Activated CD4-positive, alpha-beta T cell treated with anti-CD3 and anti-CD28 coated beads, Interleukin-2, amount 50 U/mL, for 48 hours (primary cell): ENCODE data around the gene WDR41.
"Not testable (repeated sequence)": the region's sequence is repeated elsewhere in the genome, so short reads cannot be mapped to it uniquely, and the experiment has no call there.

Experiments
- DNase-seq, 2 experiments: peaks; one replicate each; pipeline ENCODE4 v3.0.0-alpha.2; 2020

WDR41 gene

GRCh38 chr5:77400645-77401044 is 91.5 kb downstream of the WDR41 start:
- DNase-seq: no peak

- DNase-seq: no peak
Observed at GRCh38 chr5:77398896-77399295, 93.2 kb downstream of the WDR41 start.

- no peak for DNase-seq
Observed at GRCh38 chr5:77398458-77398857, 93.7 kb downstream of the WDR41 start.

- no peak for DNase-seq
Observed at GRCh38 chr5:77397686-77398292, 94.3 kb downstream of the WDR41 start.

GRCh38 chr5:77396017-77396416 is 96.1 kb downstream of the WDR41 start:
- no peak for DNase-seq

GRCh38 chr5:77394064-77394715 is 97.9 kb downstream of the WDR41 start:
- DNase-seq: no peak

- DNase-seq: no peak
Observed at GRCh38 chr5:77391240-77391765, 100.8 kb downstream of the WDR41 start.

GRCh38 chr5:77390795-77391194 is 101.3 kb downstream of the WDR41 start:
- no peak for DNase-seq

GRCh38 chr5:77390221-77390620 is 101.9 kb downstream of the WDR41 start:
- no peak for DNase-seq

GRCh38 chr5:77389746-77390145 is 102.4 kb downstream of the WDR41 start:
- DNase-seq: no peak

- not testable (repeated sequence) for DNase-seq
Observed at GRCh38 chr5:77386340-77386739, 105.8 kb downstream of the WDR41 start.

GRCh38 chr5:77383336-77383735 is 108.8 kb downstream of the WDR41 start:
- DNase-seq: not testable (repeated sequence)
